HepG2 (cell line): ENCODE results near the gene AFTPH. TPM values are rescaled to one million over a fixed set of nuclear protein-coding genes. Genes with fewer than 3 reads are reported as not detected.

Source experiments
- ADNP ChIP-seq: sonication (generic); formaldehyde crosslinking; IDR thresholded peaks from 2 replicates; pipeline ENCODE4 v1.4.0; 2020; ENCODE audit warnings: missing genetic modification reagents
- ATF7 ChIP-seq, 2 experiments: fragments of 450-650 bp in 1 of 2; sonication (generic) in 1 of 2; formaldehyde crosslinking in 1 of 2; IDR thresholded peaks; 2 replicates each; pipeline versions ENCODE4 v1.4.0 to v1.6.1; 2016 to 2020; ENCODE audit warnings: antibody characterized with exemption in 1 of 2, mild to moderate bottlenecking in 1 of 2, missing genetic modification reagents in 1 of 2
- BCLAF1 ChIP-seq: fragments of 450-650 bp; IDR thresholded peaks from 2 replicates; pipeline ENCODE4 v1.6.1; 2017; ENCODE audit warnings: mild to moderate bottlenecking
- EHMT2 ChIP-seq: fragments of 200-600 bp; sonication (generic); IDR thresholded peaks from 2 replicates; pipeline ENCODE4 v1.7.0; 2017; ENCODE audit warnings: antibody characterized with exemption, low read depth, low read length, borderline replicate concordance
- ELF4 ChIP-seq: sonication (generic); formaldehyde crosslinking; IDR thresholded peaks from 2 replicates; pipeline ENCODE4 v1.5.0; 2020; ENCODE audit warnings: missing genetic modification reagents, mild to moderate bottlenecking, moderate library complexity, borderline replicate concordance
- ESRRA ChIP-seq: sonication (generic); formaldehyde crosslinking; IDR thresholded peaks from 2 replicates; pipeline ENCODE4 v1.5.1; 2020; ENCODE audit warnings: mild to moderate bottlenecking, low read depth, missing genetic modification reagents
- KLF13 ChIP-seq: sonication (generic); formaldehyde crosslinking; IDR thresholded peaks from 2 replicates; pipeline ENCODE4 v1.4.0; 2020; ENCODE audit warnings: mild to moderate bottlenecking, missing genetic modification reagents
- MAFK ChIP-seq, 2 experiments: IDR thresholded peaks in 1 of 2; conservative IDR thresholded peaks in 1 of 2; 2 replicates each; pipeline ENCODE4 v1.6.1; 2011; ENCODE audit warnings: improper control_type of control experiment in 2 of 2, low read length in 2 of 2
- PAXIP1 ChIP-seq: sonication (generic); formaldehyde crosslinking; conservative IDR thresholded peaks from 2 replicates; pipeline ENCODE4 v1.4.0; 2020; ENCODE audit warnings: mild to moderate bottlenecking, missing genetic modification reagents, moderate library complexity
- PLRG1 ChIP-seq: fragments of 450-650 bp; conservative IDR thresholded peaks from 2 replicates; pipeline ENCODE4 v1.6.1; 2016
- RBFOX2 ChIP-seq: fragments of 200-400 bp; formaldehyde crosslinking; IDR thresholded peaks from 2 replicates; pipeline ENCODE4 v1.6.1; 2017; ENCODE audit warnings: low read depth, mild to moderate bottlenecking, low read length
- SALL1 ChIP-seq: sonication (generic); formaldehyde crosslinking; IDR thresholded peaks from 2 replicates; pipeline ENCODE4 v1.8.0; 2022; ENCODE audit warnings: mild to moderate bottlenecking, missing genetic modification reagents
- ZBTB21 ChIP-seq: sonication (generic); formaldehyde crosslinking; IDR thresholded peaks from 2 replicates; pipeline ENCODE4 v1.4.0; 2020; ENCODE audit warnings: missing genetic modification reagents
- ZFP36L1 ChIP-seq: sonication (generic); formaldehyde crosslinking; IDR thresholded peaks from 2 replicates; pipeline ENCODE4 v1.8.0; 2022; ENCODE audit warnings: mild to moderate bottlenecking, missing genetic modification reagents, moderate library complexity
- ZMAT3 ChIP-seq: sonication (generic); formaldehyde crosslinking; conservative IDR thresholded peaks from 2 replicates; pipeline ENCODE4 v1.7.0; 2021; ENCODE audit warnings: missing genetic modification reagents
- ZNF598 ChIP-seq: sonication (generic); formaldehyde crosslinking; IDR thresholded peaks from 2 replicates; pipeline ENCODE4 v1.5.1; 2020; ENCODE audit warnings: mild to moderate bottlenecking, missing genetic modification reagents, borderline replicate concordance
- polyA plus RNA-seq, 8 experiments: library from polyadenylated mRNA; depleted of rRNA in 3 of 8; stranded (reverse) in 7 of 8; unstranded in 1 of 8; fragments of >200 nt; fragmentation: Illumina TruSeq in 4 of 8; extraction: Trizol in 4 of 8; gene quantifications; 2 replicates each; pipeline versions ENCODE4 v1.2.1 to v1.2.3, GENCODE V29; 2011 to 2016; ENCODE audit warnings: low read depth in 4 of 8, missing spikeins in 1 of 8, mixed read lengths in 1 of 8; ENCODE audit not compliant: insufficient read depth in 1 of 8
- total RNA-seq, 5 experiments: library from RNA; depleted of rRNA; stranded (reverse); fragments of >200 nt; fragmentation: Illumina TruSeq; extraction: Trizol; gene quantifications; 2 replicates each; pipeline ENCODE4 v1.2.3, GENCODE V29; 2016; ENCODE audit warnings: low read depth in 1 of 5
- TF ChIP-seq, protein P1 (sequence below): sonication (generic); formaldehyde crosslinking; IDR thresholded peaks from 2 replicates; pipeline ENCODE4 v1.4.0; 2020; ENCODE audit warnings: missing genetic modification reagents, borderline replicate concordance

Gene AFTPH
- total and polyA plus RNA-seq, 2 of the 13 experiments (the other 11 are each of a cell fraction or from before 2014, with no cell fraction given), result 27.5 to 36.8 TPM

GRCh38 chr2:64523666-64524603 is at the start of gene AFTPH (continued):
- TF ChIP-seq, protein P1, sequence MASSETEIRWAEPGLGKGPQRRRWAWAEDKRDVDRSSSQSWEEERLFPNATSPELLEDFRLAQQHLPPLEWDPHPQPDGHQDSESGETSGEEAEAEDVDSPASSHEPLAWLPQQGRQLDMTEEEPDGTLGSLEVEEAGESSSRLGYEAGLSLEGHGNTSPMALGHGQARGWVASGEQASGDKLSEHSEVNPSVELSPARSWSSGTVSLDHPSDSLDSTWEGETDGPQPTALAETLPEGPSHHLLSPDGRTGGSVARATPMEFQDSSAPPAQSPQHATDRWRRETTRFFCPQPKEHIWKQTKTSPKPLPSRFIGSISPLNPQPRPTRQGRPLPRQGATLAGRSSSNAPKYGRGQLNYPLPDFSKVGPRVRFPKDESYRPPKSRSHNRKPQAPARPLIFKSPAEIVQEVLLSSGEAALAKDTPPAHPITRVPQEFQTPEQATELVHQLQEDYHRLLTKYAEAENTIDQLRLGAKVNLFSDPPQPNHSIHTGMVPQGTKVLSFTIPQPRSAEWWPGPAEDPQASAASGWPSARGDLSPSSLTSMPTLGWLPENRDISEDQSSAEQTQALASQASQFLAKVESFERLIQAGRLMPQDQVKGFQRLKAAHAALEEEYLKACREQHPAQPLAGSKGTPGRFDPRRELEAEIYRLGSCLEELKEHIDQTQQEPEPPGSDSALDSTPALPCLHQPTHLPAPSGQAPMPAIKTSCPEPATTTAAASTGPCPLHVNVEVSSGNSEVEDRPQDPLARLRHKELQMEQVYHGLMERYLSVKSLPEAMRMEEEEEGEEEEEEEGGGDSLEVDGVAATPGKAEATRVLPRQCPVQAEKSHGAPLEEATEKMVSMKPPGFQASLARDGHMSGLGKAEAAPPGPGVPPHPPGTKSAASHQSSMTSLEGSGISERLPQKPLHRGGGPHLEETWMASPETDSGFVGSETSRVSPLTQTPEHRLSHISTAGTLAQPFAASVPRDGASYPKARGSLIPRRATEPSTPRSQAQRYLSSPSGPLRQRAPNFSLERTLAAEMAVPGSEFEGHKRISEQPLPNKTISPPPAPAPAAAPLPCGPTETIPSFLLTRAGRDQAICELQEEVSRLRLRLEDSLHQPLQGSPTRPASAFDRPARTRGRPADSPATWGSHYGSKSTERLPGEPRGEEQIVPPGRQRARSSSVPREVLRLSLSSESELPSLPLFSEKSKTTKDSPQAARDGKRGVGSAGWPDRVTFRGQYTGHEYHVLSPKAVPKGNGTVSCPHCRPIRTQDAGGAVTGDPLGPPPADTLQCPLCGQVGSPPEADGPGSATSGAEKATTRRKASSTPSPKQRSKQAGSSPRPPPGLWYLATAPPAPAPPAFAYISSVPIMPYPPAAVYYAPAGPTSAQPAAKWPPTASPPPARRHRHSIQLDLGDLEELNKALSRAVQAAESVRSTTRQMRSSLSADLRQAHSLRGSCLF (CRISPR knock-in tag), result no peak
- TF ChIP-seq EHMT2 (no peak; the same call in 1 of the 2 replicates), ZFP36L1 (CRISPR knock-in tag) (peak; percentile 85), SALL1 (CRISPR knock-in tag) (peak; percentile 88), BCLAF1 (no peak), ATF7 (IDR thresholded peaks at IDR 0.05) (no peak), ATF7 (CRISPR knock-in tag; IDR thresholded peaks at IDR 0.05) (peak; percentile 12; the same call in 1 of the 2 replicates), KLF13 (CRISPR knock-in tag) (no peak), ZNF598 (peak; percentile 21; the same call in 1 of the 2 replicates), PLRG1 (no peak), ZMAT3 (CRISPR knock-in tag) (peak; percentile 36; the same call in 1 of the 2 replicates), ESRRA (CRISPR knock-in tag) (0 out of 2 replicates have a peak, but pooled peaks have one; percentile 20), ELF4 (CRISPR knock-in tag) (0 out of 2 replicates have a peak, but pooled peaks have one; percentile 69), PAXIP1 (CRISPR knock-in tag) (peak; percentile 48), MAFK (conservative IDR thresholded peaks at IDR 0.05 in 1 of 2, IDR thresholded peaks at IDR 0.05 in 1 of 2; ENCODE audit: low read length in 2 of 2) (no peak), ADNP (CRISPR knock-in tag) (no peak), ZBTB21 (CRISPR knock-in tag) (no peak), RBFOX2 (no peak; the same call in 1 of the 2 replicates)
